HG03575 (cell line): ENCODE measurements around the gene PLEKHA5.
"Not testable (repeated sequence)": the region's sequence is repeated elsewhere in the genome, so short reads cannot be mapped to it uniquely, and the experiment has no call there.

Experiments used
- ATAC-seq: cut with Tn5 transposase; IDR thresholded peaks from one replicate; pipeline ENCODE4 v1.9.1; 2021; ENCODE audit not compliant: unreplicated experiment, insufficient number of reproducible peaks, low FRiP score; ENCODE audit errors: extremely low read depth

The PLEKHA5 gene

DNA sequence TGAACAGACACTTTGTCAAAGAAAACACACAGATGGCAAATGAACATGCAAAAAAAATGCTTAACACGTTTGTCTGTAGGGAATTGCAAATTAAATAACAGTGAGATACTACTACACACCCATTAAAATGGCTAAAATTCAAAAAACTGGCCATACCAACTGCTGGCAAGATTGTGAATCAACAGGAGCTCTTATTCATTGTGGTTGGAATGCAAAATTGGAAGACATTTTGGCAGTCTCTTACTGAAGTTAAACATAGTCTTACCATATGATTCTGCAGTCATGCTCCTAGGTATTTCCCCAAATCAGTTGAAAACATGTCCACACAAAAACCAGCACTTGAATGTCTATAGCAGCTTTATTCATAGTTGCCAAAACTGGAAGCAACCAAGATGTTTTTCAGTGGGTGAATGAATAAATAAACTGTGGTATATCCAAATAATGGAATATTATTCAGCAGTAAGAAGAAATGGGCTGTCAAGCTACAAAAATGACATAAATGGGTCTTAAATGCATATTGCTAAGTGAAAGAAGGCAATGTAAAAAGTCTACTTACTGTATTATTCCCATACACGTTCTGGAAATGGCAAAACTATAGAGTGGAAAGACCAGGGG, 91.4 kb downstream of the PLEKHA5 start:
- no peak for ATAC-seq

DNA sequence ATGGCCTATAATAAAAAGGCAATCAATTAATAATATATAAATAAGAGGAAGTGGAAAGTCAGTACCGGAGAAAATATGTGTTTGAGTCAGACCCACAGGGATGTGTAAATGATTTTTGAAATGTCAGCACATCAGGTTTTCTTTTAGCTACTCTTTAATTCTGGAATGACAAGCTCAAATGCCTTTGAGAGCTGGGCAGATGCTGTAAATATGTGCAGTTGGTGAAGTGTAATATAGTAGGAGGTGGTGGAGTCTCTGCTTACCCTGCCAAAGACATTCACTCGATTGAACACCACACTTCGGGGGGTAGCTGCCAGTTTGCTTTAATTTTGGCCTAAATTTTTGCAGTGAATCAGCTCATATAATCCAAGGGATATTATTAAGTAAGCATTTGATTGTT, 93.0 kb downstream of the PLEKHA5 start:
- no peak for ATAC-seq

DNA sequence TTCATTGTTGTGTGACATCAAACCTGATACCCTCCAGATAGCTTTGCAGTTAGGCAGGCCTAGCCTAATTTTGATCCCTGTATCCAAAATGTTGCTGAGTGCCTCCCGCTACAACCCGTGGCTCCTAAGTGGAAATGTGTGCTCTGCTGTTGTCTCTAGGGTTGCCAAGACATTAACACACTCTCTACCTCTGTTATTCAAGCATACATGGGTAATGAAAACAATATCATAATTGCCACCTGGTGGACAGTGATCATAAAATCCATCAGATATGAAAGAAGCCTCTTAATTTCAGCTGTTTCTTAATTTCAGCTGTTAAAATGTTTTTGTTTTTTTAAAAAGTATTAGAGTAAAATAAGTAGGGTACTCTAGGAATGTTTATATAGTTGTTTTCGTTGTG, 93.5 kb downstream of the PLEKHA5 start:
- ATAC-seq = no peak

DNA sequence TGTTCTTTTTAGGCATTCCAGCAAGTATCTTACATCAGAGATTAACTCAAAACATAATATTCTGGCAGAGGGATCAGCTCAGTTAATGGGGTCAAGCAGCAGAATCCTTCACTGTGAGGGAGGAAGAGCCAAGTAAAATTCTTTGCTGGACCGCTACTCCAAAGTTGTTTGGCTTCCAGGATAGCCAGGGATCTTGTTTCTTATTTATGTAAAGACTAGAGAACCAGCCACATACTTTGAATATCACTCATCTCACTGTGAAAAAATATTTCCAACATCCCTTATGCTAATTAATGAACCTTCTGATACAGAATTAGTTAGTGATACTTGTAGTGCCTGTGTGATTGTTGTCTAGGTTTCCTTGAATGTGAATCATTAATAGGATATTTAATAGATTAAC, 94.2 kb downstream of the PLEKHA5 start:
- no peak for ATAC-seq

DNA sequence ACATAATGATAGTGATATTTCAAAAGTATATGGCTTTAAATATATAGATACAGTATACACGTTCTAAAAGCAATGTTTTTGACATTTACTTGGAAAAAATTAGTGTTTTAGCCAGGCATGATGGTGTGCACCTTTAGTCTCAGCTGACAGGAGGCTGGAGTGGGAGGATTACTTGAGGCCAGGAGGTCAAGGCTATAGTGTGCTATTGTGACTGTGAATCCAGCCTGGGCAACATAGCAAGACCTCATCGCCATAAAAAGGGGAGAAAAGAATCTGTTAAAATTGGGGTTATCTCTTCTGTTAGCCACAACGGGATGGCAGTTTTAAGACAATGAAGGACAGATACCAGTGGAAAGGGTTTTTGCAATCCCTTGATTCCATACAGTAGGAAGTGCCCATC, 95.2 kb downstream of the PLEKHA5 start:
- ATAC-seq = no peak

DNA sequence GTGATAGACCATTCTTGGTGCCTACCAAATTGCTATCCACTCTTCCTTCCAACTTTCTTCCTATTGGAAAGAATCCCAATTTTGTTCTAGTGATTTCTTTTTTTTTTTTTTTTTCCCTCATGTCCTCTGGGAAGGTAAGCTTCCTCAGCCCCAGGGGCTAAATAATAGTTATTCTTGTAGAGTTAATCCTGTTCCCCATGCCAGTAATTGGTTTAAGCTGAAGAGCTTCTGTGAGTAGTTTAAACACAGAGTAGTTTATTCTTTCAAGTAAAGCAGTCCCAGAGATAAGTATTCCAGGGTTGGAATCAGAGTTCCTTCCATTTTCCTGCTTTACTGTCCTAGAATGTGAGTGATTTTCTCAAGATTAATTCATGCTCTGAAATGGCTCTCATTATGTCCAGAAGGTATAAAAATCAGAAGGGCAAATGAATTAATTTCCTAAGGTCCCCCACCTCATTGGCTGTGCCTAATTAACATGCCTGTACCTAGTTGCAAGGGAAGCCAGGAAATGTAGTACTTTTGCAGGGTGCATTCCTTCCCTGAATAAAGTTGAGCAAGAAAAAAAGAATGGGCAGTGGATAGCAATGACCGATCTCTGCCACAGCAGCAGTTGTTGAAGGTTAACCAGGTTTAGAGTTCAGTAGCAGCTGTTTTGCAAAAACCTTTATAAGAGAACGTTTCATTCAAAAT, 97.8 kb downstream of the PLEKHA5 start:
- ATAC-seq = no peak

DNA sequence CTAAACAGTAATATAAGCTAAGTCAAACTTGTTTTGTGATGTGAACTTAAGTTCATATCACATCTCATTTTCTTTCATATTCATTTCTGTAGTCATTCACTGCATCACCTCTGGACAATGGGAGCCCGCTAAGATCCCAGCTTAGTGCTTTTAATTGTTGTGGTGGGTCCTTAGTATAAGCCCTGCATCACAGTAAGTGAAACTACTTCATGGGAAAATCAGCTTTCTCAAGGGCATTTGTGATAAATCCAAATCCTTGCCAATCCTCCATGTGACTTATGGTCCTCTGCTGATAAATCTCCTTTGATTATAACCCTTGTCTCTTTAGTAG, 98.3 kb downstream of the PLEKHA5 start:
- no peak for ATAC-seq

DNA sequence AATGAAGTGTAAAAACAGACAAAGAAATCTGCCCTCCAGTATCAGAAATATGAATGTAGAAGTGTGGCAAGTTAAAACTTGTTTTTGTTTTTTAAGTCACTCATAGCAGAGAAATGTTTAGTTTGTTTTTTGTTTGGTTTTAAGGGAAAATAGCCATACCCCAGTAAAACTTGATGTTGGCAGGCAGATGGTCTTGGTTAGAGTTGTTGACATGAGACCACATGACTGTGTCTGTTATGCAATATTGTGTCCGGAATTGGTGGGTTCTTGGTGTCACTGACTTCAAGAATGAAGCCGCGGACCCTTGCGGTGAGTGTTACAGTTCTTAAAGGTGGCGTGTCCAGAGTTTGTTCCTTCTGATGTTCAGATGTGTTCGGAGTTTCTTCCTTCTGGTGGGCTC, 99.5 kb downstream of the PLEKHA5 start:
- ATAC-seq = not testable (repeated sequence)

DNA sequence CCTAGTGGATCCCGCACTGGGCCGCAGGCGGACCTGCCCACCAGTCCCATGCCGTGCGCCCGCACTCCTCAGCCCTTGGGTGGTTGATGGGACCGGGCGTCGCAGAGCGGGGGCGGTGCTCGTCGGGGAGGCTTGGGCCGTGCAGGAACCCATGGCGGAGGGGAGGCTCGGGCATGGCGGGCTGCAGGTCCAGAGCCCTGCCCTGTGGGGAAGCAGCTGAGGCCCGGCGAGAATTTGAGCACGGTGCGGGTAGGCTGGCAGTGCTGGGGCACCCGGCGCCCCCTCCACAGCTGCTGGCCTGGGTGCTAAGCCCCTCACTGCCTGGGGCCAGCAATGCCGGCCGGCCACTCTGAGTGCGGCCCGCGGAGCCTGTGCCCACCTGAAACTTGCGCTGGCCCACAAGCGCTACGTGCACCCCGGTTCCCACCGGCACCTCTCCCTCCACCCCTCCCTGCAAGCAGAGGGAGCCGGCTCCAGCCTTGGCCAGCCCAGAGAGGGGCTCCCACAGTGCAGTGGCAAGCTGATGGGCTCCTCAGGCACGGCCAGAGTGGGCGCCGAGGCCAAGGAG, 100.8 kb downstream of the PLEKHA5 start:
- ATAC-seq = no peak

DNA sequence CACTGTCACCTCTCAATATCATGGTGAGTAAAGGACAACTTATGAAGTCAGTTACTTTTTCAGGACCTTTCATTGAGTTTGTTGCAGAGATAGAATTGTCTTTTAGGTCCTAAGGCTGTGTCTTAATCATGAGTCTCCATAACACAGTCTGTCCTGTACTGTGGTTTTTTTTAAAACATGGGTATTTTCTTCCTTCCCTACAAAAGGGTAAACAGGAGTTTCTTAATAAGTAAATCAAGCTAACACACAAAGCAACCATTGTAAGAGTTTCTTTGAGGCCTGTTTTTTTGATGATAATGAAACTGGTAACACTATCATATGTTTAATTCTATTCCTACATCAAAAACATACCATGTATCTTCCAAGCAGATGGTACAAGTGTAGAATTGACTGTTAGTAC, 101.4 kb downstream of the PLEKHA5 start:
- no peak for ATAC-seq

DNA sequence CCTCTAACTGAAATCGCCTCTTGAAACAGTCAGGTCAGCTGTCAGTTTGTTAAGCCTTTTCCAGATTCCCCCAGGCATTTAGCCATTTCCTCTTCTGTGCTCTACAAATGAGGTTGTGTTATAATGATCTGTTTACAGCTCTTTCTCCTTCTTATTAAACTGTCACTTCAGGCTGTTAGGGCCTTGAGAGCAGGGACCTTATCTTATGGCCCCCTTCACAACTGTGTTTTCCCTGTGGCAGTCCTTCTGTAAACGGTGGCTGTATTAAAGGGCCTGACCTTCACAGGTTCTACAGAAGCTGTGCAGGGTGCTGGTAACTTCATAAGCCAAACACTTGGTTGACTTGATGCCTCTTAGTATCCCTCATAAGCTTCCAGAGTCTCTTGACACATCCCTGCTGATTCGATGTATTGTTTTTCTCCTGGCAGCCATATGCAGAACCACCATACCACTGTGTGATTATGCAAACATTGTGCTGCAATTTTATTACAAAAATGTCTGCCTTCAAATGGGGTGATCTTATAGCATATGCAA, 104.7 kb downstream of the PLEKHA5 start:
- no peak for ATAC-seq

DNA sequence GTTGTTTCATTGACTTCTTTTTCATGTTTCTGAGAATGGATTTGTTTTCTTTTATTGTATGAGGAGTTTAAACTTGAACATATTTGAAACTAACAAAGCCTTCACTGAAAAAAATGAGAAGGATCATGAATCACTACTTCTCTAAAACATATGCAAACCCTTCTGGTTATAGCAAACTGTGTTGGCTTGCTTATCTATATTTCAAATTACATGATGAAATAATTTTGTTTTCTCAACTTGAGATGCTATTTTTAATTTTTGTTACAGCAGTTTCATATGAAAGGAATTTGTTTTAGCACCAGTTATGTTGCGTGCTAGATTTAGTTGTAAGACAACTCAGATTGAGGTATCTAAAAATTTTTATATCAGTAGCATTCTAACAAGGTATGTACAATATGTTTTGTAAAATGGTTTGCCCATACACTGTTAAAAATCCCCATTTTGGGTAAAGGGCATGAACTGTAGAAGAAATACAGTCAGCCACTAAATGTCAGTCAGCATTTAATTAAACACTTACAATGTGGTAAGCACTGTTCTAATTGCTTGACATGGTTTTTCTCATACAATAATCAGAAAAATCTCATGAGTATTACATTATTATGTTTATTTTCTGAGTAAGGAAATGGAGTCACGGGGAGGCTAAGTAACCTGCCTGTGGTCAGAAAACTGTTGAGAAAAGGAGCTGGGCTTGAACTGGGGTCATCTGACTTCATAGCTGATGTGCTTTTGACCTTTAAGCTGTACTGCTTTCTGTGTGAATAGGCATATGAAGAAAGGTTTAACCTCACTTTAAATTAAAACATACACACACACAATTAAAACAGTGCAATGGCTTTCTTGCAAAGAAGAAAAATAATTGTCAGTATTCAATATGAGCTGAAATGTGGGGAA, 105.7 kb downstream of the PLEKHA5 start:
- ATAC-seq = no peak

DNA sequence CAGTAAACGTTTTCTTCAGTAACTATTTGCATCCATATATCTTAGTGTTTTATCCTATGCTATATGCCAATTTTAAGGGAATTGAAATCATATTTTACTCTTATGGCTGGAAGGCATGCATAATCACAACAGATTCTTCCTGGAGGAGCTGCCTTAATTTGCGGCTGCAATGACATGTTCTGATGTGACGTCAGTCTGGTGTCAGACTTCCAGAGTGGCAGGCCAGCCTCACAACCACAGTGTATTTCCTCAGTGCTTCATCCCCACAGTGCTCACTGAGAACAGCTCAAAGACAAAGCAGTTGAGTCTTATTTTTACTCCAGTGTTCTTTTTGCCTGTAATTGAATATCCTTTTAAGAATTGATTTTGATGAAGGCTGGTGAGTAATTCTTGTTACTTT, 107.1 kb downstream of the PLEKHA5 start:
- ATAC-seq = no peak

DNA sequence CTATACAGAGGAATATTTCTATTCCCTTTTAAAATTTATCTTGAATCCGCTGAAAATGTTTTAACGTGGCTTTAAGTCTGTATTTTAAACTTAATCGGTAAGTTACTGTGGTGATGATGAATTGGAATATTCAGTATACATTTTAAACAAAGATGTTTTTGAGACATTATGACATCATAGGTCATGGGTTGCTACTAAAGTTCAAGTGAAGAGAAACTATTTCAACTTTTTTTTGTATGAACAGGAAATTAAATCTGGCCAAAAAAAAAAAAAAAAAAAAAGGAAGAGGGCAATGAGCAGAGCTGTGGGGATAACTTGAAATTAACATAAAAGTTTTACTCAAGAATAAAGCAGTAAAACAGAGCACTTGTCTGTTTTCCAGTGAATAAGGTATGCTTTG, 109.0 kb downstream of the PLEKHA5 start:
- no peak for ATAC-seq

DNA sequence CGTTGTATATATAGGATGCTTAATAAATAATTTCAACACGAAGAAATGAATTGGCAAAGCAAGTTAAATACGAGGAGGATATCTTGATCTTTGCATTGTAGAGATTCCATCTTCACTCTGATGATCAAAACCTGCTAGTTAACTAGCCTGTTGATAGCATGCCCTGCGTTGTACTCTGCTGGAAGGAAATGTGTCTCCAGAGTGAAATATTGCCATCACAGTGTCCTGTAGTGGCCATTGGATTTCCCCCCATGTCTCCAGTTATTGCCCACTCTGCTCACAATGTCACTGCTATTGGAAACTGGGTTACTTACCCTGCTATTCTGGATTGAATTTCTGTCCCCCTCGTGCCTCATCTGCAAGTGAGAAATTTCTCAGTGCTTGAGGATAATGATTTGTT, 109.6 kb downstream of the PLEKHA5 start:
- ATAC-seq = no peak

DNA sequence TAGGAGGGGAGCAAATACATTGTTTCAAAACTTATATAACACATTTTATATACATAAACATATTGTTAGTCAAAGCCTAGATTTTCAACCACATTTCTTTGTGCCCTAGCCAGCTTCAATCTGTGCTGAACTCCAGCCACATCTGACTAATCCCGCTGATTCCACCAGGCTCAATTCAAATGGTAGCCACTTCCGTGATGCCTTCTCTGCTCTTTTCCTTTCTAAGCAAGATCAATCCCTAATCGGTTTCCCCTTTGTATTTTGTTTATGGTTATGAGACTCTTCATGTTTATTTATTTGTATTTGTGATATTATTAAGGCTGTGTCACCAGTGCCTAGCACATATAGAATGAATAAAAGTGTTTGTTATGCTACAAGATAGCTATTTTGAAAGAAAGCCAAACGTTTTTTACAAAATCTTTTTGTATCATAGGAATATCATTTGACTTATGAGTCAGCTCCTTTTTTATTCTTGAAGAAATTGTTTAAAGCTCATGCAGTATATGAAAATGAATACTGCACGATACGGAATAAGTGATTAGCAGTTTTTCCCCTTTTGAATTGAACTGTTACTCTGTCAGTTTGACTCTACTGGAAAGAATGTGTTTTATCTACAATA, 110.2 kb downstream of the PLEKHA5 start:
- ATAC-seq = no peak

DNA sequence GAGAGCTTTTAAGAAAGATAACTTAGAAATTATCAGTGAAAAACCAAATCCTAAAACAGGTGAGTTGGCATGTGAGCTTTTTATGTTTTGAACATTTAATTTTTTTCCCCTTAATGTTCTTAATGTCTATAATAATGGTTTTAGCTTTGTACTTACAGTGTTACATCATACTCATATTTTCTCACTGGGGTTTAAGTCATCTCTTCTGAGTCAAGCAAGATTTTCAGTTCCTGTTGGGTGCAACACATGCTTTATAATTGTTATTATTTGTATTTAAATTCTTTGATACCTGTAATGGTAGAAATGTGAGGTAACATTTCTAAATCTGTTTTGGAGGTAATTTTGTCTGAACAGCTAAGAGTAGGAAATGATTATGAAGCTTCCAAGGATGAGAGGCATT, 113.0 kb downstream of the PLEKHA5 start:
- no peak for ATAC-seq

DNA sequence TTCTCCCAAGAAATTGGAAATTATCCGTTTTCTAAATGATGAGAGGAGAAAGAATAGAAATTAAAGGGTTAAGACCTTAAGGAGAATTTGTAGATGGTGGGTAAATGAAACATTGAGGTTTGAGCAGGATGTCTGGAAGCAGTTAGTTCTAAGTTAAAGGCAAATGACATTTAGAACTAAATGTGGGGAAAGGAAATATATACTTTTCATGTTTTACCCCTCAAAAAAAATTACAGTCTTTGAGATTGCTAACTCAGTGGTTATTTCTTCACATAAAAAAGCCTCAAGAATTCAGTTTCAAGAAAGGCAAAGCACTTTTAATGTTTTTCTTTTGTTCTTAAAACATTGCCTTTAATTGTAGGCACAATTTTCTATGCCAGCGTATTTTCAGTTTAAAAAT, 114.0 kb downstream of the PLEKHA5 start:
- ATAC-seq = no peak

DNA sequence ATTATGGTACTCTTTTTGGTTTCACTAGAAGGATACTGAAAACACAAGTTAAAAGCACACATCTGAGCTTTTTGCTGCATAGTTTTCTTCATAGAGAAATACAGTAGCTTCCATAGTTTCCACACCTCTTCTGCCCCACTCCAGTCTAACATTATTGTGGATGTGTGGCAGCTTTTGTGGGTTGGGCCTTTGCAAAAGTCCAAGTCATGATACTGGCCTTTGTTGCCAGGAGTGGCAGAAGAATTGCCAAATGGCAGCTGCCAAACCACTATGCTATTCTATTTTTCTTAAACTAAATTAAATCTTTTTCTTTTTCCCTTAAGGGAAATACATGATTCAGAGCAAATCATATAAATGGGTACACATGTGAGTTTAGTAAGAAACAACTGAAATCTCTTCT, 114.8 kb downstream of the PLEKHA5 start:
- no peak for ATAC-seq
